GM12873 (cell line): Measurements from ENCODE around the gene IL13RA1.

Source experiments
- TF ChIP-seq, protein P1 (sequence below): IDR thresholded peaks from 2 replicates; pipeline ENCODE4 v1.5.1; 2012; ENCODE audit warnings: low read depth, mild to moderate bottlenecking, moderate library complexity, low read length, control low read depth; ENCODE audit not compliant: insufficient read depth; ENCODE audit errors: missing control alignments

The IL13RA1 gene

DNA sequence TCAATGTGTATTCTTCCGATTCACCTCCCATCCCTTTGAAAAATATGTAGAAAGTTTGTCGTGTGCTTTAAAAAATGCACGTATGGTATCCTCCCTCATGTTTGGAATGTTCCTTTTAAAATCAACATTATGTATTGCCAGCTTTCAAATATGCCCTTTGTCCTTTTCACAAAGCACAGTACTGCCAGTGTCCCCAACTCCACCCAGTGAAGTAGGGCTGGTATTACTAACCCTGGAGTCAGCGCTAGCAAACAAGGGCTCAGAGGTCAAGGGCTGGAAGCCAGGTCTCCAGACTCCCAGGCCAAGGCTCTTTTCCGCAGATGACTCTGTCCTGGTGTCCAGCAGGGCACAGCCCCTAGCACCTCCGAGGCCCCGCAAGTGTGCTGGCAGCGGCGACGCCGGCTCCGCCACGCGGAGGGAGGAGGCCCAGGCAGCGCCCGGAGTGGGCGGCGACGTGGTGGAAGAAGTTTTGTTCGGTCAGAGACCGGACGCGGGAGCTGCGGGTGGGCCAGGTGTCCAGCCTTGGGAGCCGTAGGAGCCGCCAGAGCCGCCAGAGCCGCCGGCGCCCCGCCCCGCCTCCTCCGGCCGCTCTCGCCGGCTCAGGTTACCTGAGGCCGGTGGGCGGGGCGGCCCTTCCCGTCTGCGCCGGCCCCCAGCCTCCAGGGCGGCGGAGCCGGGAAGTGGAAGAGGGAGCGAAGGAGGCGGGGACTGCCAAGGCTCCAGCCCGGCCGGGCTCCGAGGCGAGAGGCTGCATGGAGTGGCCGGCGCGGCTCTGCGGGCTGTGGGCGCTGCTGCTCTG, at the start of gene IL13RA1:
Gene IL13RA1, plus strand, starts transcription at position 720 of the 799 bp plus-strand sequence. Its CDS starts 33 bp downstream, at position 753.
- TF ChIP-seq, protein P1, sequence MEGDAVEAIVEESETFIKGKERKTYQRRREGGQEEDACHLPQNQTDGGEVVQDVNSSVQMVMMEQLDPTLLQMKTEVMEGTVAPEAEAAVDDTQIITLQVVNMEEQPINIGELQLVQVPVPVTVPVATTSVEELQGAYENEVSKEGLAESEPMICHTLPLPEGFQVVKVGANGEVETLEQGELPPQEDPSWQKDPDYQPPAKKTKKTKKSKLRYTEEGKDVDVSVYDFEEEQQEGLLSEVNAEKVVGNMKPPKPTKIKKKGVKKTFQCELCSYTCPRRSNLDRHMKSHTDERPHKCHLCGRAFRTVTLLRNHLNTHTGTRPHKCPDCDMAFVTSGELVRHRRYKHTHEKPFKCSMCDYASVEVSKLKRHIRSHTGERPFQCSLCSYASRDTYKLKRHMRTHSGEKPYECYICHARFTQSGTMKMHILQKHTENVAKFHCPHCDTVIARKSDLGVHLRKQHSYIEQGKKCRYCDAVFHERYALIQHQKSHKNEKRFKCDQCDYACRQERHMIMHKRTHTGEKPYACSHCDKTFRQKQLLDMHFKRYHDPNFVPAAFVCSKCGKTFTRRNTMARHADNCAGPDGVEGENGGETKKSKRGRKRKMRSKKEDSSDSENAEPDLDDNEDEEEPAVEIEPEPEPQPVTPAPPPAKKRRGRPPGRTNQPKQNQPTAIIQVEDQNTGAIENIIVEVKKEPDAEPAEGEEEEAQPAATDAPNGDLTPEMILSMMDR, result no peak

DNA sequence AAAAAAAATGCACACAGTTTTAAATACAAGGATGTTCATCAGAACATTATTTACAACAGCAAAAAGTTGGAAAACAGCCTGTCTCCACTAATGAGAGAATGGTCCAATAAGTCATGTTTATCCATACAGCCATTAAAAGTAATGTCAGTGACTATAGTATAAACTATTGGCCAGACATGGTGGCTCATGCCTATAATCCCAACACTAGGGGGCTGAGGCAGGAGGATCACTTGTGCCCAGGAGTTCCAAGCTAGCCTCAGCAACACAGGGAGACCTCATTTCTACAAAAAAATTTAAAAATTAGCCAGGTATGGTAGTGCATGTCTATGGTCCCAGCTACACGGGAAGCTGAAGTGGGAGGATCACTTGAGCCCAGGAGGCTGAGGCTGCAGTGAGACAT, 48.1 kb upstream of the IL13RA1 start:
- TF ChIP-seq, protein P1, result no peak

DNA sequence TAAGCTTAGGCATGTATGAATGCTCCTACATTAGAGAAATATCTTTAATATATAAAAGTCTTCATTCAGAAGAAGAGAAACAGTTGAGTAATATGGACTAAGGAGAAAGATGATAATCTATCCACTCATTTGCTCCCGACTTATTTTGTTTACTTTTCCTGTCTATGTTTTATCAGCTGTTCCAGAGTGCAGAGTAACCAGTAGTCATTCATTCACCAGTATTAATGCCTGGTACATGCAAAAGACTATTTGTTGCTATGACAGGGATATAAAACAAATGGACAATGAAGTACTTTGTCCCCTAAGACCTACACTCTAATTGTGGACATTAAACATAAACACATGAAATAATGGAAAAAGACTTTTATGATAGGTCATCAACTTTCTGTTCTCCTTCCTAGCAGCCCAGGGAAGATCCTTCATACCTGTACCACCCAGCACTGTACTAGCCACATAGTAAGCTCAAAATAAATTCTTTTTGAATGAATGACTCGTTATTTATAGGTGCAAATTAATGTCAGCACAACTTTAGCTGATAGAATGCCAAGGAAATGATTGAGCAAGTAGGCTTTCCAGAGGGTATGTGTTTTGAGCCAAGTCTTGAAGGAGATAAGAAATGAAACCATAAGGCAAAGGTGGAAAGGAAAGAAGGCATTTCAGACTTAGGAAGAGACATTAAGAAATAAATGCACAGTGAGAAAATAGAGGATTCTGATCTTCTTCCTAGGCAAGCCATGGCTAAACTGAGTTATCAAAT, 45.0 kb upstream of the IL13RA1 start:
- TF ChIP-seq, protein P1, result no peak

DNA sequence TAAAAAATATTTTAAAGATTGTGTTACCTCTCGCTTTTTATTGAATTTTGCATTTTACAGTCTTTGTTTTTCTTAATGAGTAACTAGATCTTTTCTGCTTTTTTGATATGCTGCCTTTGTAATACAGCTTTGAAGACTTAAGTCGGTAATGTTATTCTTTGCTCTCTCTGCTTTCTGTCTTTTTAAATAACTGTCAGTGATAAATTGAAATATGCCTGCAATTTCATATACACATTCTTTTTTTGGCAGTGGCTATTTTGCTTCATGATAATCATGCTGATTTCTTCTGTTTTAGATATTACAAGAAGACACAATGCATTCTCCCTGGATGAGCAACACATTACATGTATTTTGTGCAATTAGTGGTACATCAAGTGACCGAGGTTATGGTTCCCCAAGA, 42.0 kb upstream of the IL13RA1 start:
- TF ChIP-seq, protein P1, result no peak

DNA sequence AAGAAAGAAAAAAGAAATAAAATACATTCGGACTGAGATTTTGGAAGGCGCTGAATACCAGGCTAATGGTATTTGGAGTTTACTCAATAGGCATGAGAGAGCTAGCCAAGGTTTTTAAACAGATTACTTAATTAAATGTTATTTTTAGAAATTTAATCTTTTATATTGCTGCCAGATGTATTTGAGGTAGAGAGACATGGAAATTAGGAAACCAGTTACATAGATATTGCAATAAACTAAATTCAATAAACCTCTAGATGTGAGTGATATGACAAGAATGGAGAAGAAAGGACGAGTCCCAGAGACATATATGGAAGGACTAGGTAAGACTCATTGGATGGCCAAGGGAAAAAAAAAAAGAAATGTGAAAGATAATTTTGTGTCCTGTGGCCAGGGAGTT, 38.5 kb upstream of the IL13RA1 start:
- TF ChIP-seq, protein P1, result no peak

DNA sequence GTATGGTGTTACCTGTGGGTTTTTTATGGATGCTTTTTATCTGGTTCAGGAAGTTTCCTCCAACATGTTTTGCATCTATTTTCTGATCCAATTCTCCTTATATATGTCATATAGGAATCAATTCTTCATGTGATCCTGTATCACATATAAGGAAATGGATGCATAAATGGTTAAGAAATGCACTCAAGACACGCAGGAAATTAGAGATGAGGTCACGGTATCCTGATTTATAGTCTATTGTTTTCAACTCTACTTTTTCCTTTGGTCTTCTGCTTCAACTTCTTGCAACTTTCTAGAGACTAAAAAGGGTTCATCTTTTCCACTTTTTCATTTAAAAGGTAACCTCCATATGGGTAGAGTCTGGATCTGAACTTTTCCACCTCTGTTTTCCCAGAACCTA, 33.6 kb upstream of the IL13RA1 start:
- TF ChIP-seq, protein P1, result no peak

DNA sequence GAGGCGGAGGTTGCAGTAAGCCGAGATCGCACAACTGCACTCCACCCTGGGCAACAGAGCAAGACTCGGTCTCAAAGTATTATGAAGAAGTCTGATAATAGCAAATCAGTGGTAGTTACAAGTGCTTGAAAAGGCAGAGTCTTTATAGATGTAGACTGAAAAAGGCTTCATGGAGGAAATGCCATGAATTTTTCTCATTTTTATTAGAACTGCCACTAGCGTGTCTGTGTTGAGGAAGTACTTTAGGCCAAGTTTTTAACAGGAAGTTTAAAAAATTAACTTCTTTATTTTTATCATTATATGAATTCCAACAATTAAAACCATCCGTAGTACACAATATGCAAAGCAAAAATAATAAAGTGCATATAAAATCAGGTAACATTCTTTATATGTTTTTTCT, 32.8 kb upstream of the IL13RA1 start:
- TF ChIP-seq, protein P1, result no peak
